Measurements from ENCODE around the gene SLC5A12.

GRCh38 chr11:26687351-26687750, 34.5 kb downstream of the SLC5A12 start:
- no peak for TF ChIP-seq CTCF (IDR thresholded peaks at IDR 0.05)
- TF ChIP-seq POLR2A (IDR thresholded peaks at IDR 0.05) = no peak
